AG04450 (cell line): ENCODE data around the gene COIL. TPM values are rescaled to one million over a fixed set of nuclear protein-coding genes. Genes with fewer than 3 reads are reported as not detected.
A peak's percentile ranks its signal among the peaks of the same experiment; 100 is the strongest.

ENCODE experiments used
- CTCF ChIA-PET: fragments of 300-600, 350-600 bp; formaldehyde crosslinking; extraction: SDS; loops from one replicate; lab custom pipeline; 2022; ENCODE audit warnings: antibody characterized with exemption, inconsistent platforms; lab: Charles Lee
- POLR2A ChIA-PET: fragments of 350-600 bp; formaldehyde crosslinking; extraction: SDS; loops from one replicate; lab custom pipeline; 2021; ENCODE audit warnings: antibody characterized with exemption, inconsistent platforms; lab: Yijun Ruan, JAX
- DNase-seq: peaks from one replicate; pipeline ENCODE4 v3.0.0-alpha.2; 2011; ENCODE audit warnings: low read depth, low spot score
- H3K27ac ChIP-seq: one replicate; pipeline ENCODE4 v1.5.1; 2012; ENCODE audit warnings: low read depth, low read length, control low read depth
- H3K27me3 ChIP-seq: one replicate; pipeline ENCODE4 v1.6.0; 2012; ENCODE audit warnings: low read length; ENCODE audit not compliant: control insufficient read depth, insufficient read depth
- H3K4me3 ChIP-seq: 2 replicates; pipeline ENCODE4 v1.5.1; 2011; ENCODE audit warnings: mild to moderate bottlenecking, low read depth, low read length, control low read depth
- H3K9me3 ChIP-seq: 2 replicates; pipeline ENCODE4 v1.5.1; 2012; ENCODE audit warnings: low read length; ENCODE audit not compliant: control insufficient read depth, insufficient read depth
- CTCF ChIP-seq: IDR thresholded peaks from 2 replicates; pipeline ENCODE4 v1.5.1; 2011; ENCODE audit warnings: low read depth, low read length, control low read depth, inconsistent platforms
- polyA minus RNA-seq: library from RNA; depleted of rRNA, polyadenylated mRNA; stranded (reverse); fragments of >200 nt; gene quantifications from 2 replicates; pipeline ENCODE4 v1.2.3, GENCODE V29; 2011; rRNA and poly(A)+ RNA removed
- polyA plus RNA-seq: library from polyadenylated mRNA; depleted of rRNA; stranded (reverse); fragments of >200 nt; gene quantifications from 2 replicates; pipeline ENCODE4 v1.2.3, GENCODE V29; 2011; rRNA removed

COIL gene
- 6.4 and 8.2 TPM in 2 replicates for polyA plus RNA-seq
- 4.5 and 7.3 TPM in 2 replicates for polyA minus RNA-seq

- Histone ChIP-seq H3K4me3 (peak within 1 kb of the TSS; percentile 84), H3K9me3 (no peaks in the 10 kb centered on the region), H3K27me3 (no peaks in the 10 kb centered on the region), H3K27ac (peak within 1 kb of the TSS; percentile 81)
- POLR2A ChIA-PET = interaction anchor here (0.6 kb wide), 1 partner anchor 1392 kb away, joined by 3 read pairs; no protein-coding TSS in a partner anchor
- CTCF ChIA-PET = interaction anchor here (0.7 to 1.9 kb wide), 12 partner anchors 8 to 179 kb away, joined by 3 to 6 read pairs (median 4); partner anchors contain the start of gene SCPEP1
- peak; percentile 64 for DNase-seq
- TF ChIP-seq CTCF = peak; percentile 98
Observed at GRCh38 chr17:56960596-56961538, at the start of gene COIL. Gene COIL (minus strand): TSS chr17:56961050. CDS start chr17:56961019, 31 bp downstream.

- ChIA-PET CTCF (interaction anchor here (0.5 to 1.8 kb wide), 16 partner anchors 9 to 1596 kb away, joined by 3 to 7 read pairs (median 4); no protein-coding TSS in a partner anchor), POLR2A (interaction anchor here (0.6 kb wide), 1 partner anchor 185 kb away, joined by 3 read pairs; no protein-coding TSS in a partner anchor)
- H3K4me3 ChIP-seq = no peak overlapping the region
- no peak overlapping the region for H3K27ac ChIP-seq
- no peaks in the 10 kb centered on the region for H3K27me3 ChIP-seq
- no peak for DNase-seq
- no peak for TF ChIP-seq CTCF
- no peaks in the 10 kb centered on the region for H3K9me3 ChIP-seq
Observed at GRCh38 chr17:57010487-57010886, 49.6 kb upstream of the COIL start.

- DNase-seq = no peak
- Histone ChIP-seq H3K4me3 (no peak overlapping the region), H3K27me3 (no peaks in the 10 kb centered on the region), H3K9me3 (no peaks in the 10 kb centered on the region), H3K27ac (no peak overlapping the region)
- CTCF ChIA-PET = interaction anchor here (0.5 to 1.8 kb wide), 16 partner anchors 8 to 1595 kb away, joined by 3 to 7 read pairs (median 4); no protein-coding TSS in a partner anchor
- POLR2A ChIA-PET = no interaction called here
- peak; percentile 78 for TF ChIP-seq CTCF
Observed at GRCh38 chr17:57009737-57010445, 49.0 kb upstream of the COIL start.

- no peak for DNase-seq
- no peak for TF ChIP-seq CTCF
- ChIA-PET CTCF (interaction anchor here (1.0 to 1.5 kb wide), 4 partner anchors 9 to 63 kb away, joined by 3 read pairs; no protein-coding TSS in a partner anchor), POLR2A (no interaction called here)
- no peak overlapping the region for H3K27ac ChIP-seq
- H3K27me3 ChIP-seq = no peaks in the 10 kb centered on the region
- H3K9me3 ChIP-seq = no peaks in the 10 kb centered on the region
- no peak overlapping the region for H3K4me3 ChIP-seq
Observed at GRCh38 chr17:57008958-57009357, 48.1 kb upstream of the COIL start.
